AG09309 (cell line): ENCODE results near the gene HMG20A.
A peak's percentile ranks its signal among the peaks of the same experiment; 100 is the strongest.

Source experiments
- DNase-seq: peaks from one replicate; pipeline ENCODE4 v3.0.0-alpha.2; 2010; ENCODE audit warnings: low read depth
- H3K4me3 ChIP-seq: 2 replicates; pipeline ENCODE4 v1.5.1; 2011; ENCODE audit warnings: mild to moderate bottlenecking, low read depth, low read length, moderate library complexity; ENCODE audit not compliant: control insufficient read depth
- CTCF ChIP-seq: IDR thresholded peaks from 2 replicates; pipeline ENCODE4 v1.5.1; 2011; ENCODE audit warnings: mild to moderate bottlenecking, low read depth, low read length, inconsistent platforms; ENCODE audit not compliant: insufficient read depth, control insufficient read depth; ENCODE audit errors: missing control alignments

Gene HMG20A

GRCh38 chr15:77478051-77478450, 57.4 kb downstream of the HMG20A start:
- no peak for TF ChIP-seq CTCF
- H3K4me3 ChIP-seq: no peak overlapping the region
- DNase-seq: no peak

GRCh38 chr15:77479015-77479414, 58.3 kb downstream of the HMG20A start:
- no peak for TF ChIP-seq CTCF
- no peak for DNase-seq
- H3K4me3 ChIP-seq: no peak overlapping the region

- no peak for TF ChIP-seq CTCF
- H3K4me3 ChIP-seq: no peak overlapping the region
- no peak for DNase-seq
Observed at GRCh38 chr15:77480859-77481633, 60.4 kb downstream of the HMG20A start.

GRCh38 chr15:77481670-77482069, 61.0 kb downstream of the HMG20A start:
- TF ChIP-seq CTCF: no peak
- DNase-seq: no peak

DNA sequence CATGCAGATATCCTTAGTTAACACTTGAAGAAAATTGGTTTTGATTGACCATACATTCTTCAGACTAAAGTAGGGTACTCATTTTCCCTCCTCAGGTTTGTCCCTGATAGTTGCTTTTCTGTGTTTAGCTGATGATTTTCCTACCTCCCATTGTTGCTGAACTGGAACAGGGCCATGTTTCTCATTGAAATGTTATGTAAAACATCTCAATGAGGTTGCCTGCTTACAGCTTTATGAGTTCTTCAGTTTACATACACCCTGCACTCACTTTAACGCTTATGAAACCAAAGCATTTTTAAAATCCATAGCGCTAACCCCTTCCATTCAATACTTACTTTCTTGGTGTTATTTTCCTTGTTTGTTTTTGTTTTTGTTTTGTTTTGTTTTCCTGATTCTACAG, 61.9 kb downstream of the HMG20A start:
- DNase-seq: peak; percentile 54
- no peak overlapping the region for H3K4me3 ChIP-seq
- no peak for TF ChIP-seq CTCF

More at GRCh38 chr15:77481670-77482069, 61.0 kb downstream of the HMG20A start:
- H3K4me3 ChIP-seq: no peak overlapping the region

DNA sequence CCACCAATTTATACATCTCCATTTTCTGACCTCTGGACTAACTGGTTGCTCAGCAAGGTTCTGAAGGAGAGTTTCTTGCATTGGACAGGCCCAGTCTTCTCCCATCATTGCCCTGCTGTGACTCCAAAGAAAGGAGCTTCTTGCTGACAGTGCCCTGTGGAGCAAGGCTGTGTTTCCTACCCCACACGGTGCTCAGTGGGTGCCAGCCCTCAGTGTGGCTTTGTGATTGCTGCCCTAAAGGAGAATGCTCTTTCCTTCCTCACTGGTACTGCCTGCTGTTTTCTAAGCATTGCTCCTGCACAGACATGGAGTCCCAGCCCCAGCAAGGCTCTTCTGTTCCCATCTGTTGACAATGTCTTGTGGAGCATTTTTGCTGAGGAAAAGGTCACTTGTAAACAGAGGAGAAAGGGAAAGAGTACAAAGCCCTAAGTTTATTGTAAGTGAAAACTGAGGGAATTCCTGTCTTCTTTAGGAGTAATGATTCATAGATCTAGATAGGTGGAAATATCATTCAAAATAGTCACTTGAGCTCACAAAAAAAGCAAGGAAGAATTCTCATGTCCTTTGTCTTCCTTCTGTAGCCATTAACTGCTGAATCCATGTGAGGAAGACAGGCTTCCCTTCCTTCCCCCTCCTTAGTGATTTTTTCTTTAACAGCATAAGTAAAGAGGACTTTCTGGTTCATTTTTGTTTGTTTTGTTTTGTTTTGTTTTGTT, 62.9 kb downstream of the HMG20A start:
- no peak for TF ChIP-seq CTCF
- no peak overlapping the region for H3K4me3 ChIP-seq
- no peak for DNase-seq

GRCh38 chr15:77484994-77485393, 64.3 kb downstream of the HMG20A start:
- no peak for DNase-seq
- H3K4me3 ChIP-seq: no peak overlapping the region
- TF ChIP-seq CTCF: no peak
